ENCODE measurements around the gene CFAP97.
"Not testable (repeated sequence)": the region's sequence is repeated elsewhere in the genome, so short reads cannot be mapped to it uniquely, and the experiment has no call there.

Gene CFAP97

GRCh38 chr4:185137233-185137925 lies 66.4 kb downstream of the CFAP97 start:
- no peak for DNase-seq

- peak; percentile 69 for DNase-seq
Observed at GRCh38 chr4:185134307-185134869, 69.4 kb downstream of the CFAP97 start.

GRCh38 chr4:185128272-185129119 lies 75.3 kb downstream of the CFAP97 start:
- DNase-seq, result no peak

GRCh38 chr4:185127021-185127925 lies 76.5 kb downstream of the CFAP97 start:
- no peak for DNase-seq

GRCh38 chr4:185124006-185124405 lies 79.8 kb downstream of the CFAP97 start:
- DNase-seq, result no peak

GRCh38 chr4:185122681-185123345 lies 81.0 kb downstream of the CFAP97 start:
- no peak for DNase-seq

GRCh38 chr4:185120631-185120946 lies 83.2 kb downstream of the CFAP97 start:
- DNase-seq, result no peak

GRCh38 chr4:185119927-185120630 lies 83.7 kb downstream of the CFAP97 start:
- no peak for DNase-seq

- DNase-seq, result not testable (repeated sequence)
Observed at GRCh38 chr4:185119467-185119866, 84.3 kb downstream of the CFAP97 start.

GRCh38 chr4:185118876-185119275 lies 84.9 kb downstream of the CFAP97 start:
- DNase-seq, result no peak

- no peak for DNase-seq
Observed at GRCh38 chr4:185117300-185117934, 86.4 kb downstream of the CFAP97 start.

- no peak for DNase-seq
Observed at GRCh38 chr4:185115827-185116232, 88.0 kb downstream of the CFAP97 start.

GRCh38 chr4:185113340-185113739 lies 90.5 kb downstream of the CFAP97 start:
- DNase-seq, result no peak

GRCh38 chr4:185112104-185112503 lies 91.7 kb downstream of the CFAP97 start:
- peak; percentile 67 for DNase-seq

GRCh38 chr4:185110375-185110823 lies 93.4 kb downstream of the CFAP97 start:
- no peak for DNase-seq

- no peak for DNase-seq
Observed at GRCh38 chr4:185109736-185110135, 94.1 kb downstream of the CFAP97 start.
